OCI-LY7 (cell line): ENCODE data around the gene MRPL33.

Experiments
- CTCF ChIP-seq: fragments of 200-600 bp; sonication (generic); conservative IDR thresholded peaks from 2 replicates; pipeline ENCODE4 v1.5.1; 2014; ENCODE audit warnings: mild to moderate bottlenecking, antibody characterized with exemption, low read length, moderate library complexity, mixed read lengths
- EZH2phosphoT487 ChIP-seq: fragments of 200-600 bp; sonication (generic); IDR thresholded peaks from 2 replicates; pipeline ENCODE4 v1.6.1; 2018; ENCODE audit warnings: low read depth, borderline replicate concordance, mild to moderate bottlenecking, mixed run types, antibody characterized with exemption, low read length, moderate library complexity, mixed read lengths

GRCh38 chr2:27739058-27739373 lies 32.5 kb upstream of the MRPL33 start:
- TF ChIP-seq CTCF (no peak), EZH2phosphoT487 (no peak)
